ENCODE data around the gene TMPRSS13. TPM values are rescaled to one million over a fixed set of nuclear protein-coding genes. Genes with fewer than 3 reads are reported as not detected.

The TMPRSS13 gene
- total and polyA plus RNA-seq, 2 of the 13 experiments (the other 11 are each of a cell fraction or from before 2014, with no cell fraction given): not detected

DNA sequence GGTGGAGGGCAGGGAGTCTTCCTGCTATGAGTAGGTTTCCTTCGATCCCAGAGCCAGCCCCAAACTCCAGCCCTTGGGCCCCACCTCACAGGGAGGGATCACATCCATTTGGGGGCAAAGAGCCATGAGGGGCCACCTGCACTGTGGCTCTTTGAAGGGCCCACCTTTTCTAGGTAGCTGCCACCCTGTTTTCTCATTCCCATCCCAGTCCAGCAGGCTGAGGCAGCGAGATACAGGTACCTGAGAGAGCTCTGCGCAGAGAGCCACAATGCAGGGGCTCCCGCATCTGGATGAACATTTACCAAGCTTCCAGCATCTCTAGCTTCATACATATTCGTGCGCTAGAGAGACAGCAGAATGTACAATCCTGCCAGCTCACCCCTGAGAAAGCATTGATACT is 69.1 kb downstream of the TMPRSS13 start (continued):
- TF ChIP-seq, protein P1, sequence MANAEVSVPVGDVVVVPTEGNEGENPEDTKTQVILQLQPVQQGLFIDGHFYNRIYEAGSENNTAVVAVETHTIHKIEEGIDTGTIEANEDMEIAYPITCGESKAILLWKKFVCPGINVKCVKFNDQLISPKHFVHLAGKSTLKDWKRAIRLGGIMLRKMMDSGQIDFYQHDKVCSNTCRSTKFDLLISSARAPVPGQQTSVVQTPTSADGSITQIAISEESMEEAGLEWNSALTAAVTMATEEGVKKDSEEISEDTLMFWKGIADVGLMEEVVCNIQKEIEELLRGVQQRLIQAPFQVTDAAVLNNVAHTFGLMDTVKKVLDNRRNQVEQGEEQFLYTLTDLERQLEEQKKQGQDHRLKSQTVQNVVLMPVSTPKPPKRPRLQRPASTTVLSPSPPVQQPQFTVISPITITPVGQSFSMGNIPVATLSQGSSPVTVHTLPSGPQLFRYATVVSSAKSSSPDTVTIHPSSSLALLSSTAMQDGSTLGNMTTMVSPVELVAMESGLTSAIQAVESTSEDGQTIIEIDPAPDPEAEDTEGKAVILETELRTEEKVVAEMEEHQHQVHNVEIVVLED (CRISPR knock-in tag; IDR thresholded peaks at IDR 0.05; ENCODE audit: borderline replicate concordance): no peak
- no peak for TF ChIP-seq ONECUT2 (CRISPR knock-in tag; IDR thresholded peaks at IDR 0.05)
- no peak for TF ChIP-seq PRMT3 (CRISPR knock-in tag; IDR thresholded peaks at IDR 0.05; ENCODE audit: borderline replicate concordance, low read depth)
- TF ChIP-seq RELA (CRISPR knock-in tag; IDR thresholded peaks at IDR 0.05): no peak
- no peak for TF ChIP-seq PRDM10 (CRISPR knock-in tag; IDR thresholded peaks at IDR 0.05; ENCODE audit: low read depth)

- no peak overlapping the region for H3K27ac ChIP-seq (ENCODE audit: extremely low read length, insufficient read depth, low read length)
- H3K4me3 ChIP-seq (replicated peaks in 1 of 3; ENCODE audit: insufficient read depth in 1 of 3, low read depth in 2 of 3, low read length in 3 of 3): no peak overlapping the region
- FAIRE-seq (no peak), DNase-seq (ENCODE audit: low spot score) (no peak), ATAC-seq (no peak)
- in situ Hi-C loops (cut with HindIII; ENCODE audit: extremely low pct_ligation_motif_present, low pct_unique_long_range_greater_than_20kb): no loop called here
- 40% methylated on average over 9 of the region's 9 CpGs for WGBS (ENCODE audit: low lambda C conversion rate)
- no peak overlapping the region for H3K4me2 ChIP-seq (ENCODE audit: low read depth, low read length)
- CTCF ChIA-PET (ENCODE audit: low intra/inter-chr PET ratio, low total read pairs): no interaction called here
- POLR2A ChIA-PET: no interaction called here
- intact Hi-C loops (cut with micrococcal nuclease; ENCODE audit: unreplicated experiment): no loop called here
- peaks cover 5 to 58% of the 10 kb centered on the region in 2 experiments; a peak in 4 of 5 replicates for H3K27me3 ChIP-seq (ENCODE audit: control insufficient read depth in 1 of 2, insufficient read depth in 2 of 2, low read length in 2 of 2)
- H3K36me3 ChIP-seq (replicated peaks in 1 of 2; ENCODE audit: control insufficient read depth in 1 of 2, insufficient read depth in 2 of 2, low read length in 2 of 2): no peaks in the 10 kb centered on the region
- no peak overlapping the region for H2AFZ ChIP-seq (ENCODE audit: low read length)
- no peaks in the 10 kb centered on the region for H4K20me1 ChIP-seq (ENCODE audit: insufficient read depth, low read length)
- no TSS peak for BruUV-seq (replicated peaks)
- H3K4me1 ChIP-seq (ENCODE audit: insufficient read depth, low read length): no peaks in the 10 kb centered on the region
- H3K9ac ChIP-seq (ENCODE audit: insufficient read depth, low read depth, low read length): no peak overlapping the region
- H3K9me3 ChIP-seq (ENCODE audit: low read length): no peaks in the 10 kb centered on the region
- no peaks in the 10 kb centered on the region for H3K79me2 ChIP-seq (ENCODE audit: insufficient read depth, low read length)
- TF ChIP-seq KDM3A (CRISPR knock-in tag; IDR thresholded peaks at IDR 0.05; ENCODE audit: low read depth): no peak
- no peak for TF ChIP-seq TEF (CRISPR knock-in tag; IDR thresholded peaks at IDR 0.05)
- no peak for TF ChIP-seq REL (CRISPR knock-in tag; conservative IDR thresholded peaks at IDR 0.05)
- TF ChIP-seq NR2F6 (IDR thresholded peaks at IDR 0.05): no peak
- TF ChIP-seq NR2F6 (CRISPR knock-in tag; IDR thresholded peaks at IDR 0.05): no peak
- no peak for TF ChIP-seq ZFYVE20 (CRISPR knock-in tag; IDR thresholded peaks at IDR 0.05; ENCODE audit: borderline replicate concordance, low read depth)
- no peak for TF ChIP-seq ZNF513 (CRISPR knock-in tag; conservative IDR thresholded peaks at IDR 0.05)
These were observed 69.6 kb downstream of the TMPRSS13 start for GRCh38 chr11:117859488-117860112.

Measured in HepG2 (cell line).